Measurements from ENCODE around the gene PIAS1. TPM values are rescaled to one million over a fixed set of nuclear protein-coding genes. Genes with fewer than 3 reads are reported as not detected.

PIAS1 gene
- total RNA-seq, 1 donor from 2014 or later = 6.8 TPM

DNA sequence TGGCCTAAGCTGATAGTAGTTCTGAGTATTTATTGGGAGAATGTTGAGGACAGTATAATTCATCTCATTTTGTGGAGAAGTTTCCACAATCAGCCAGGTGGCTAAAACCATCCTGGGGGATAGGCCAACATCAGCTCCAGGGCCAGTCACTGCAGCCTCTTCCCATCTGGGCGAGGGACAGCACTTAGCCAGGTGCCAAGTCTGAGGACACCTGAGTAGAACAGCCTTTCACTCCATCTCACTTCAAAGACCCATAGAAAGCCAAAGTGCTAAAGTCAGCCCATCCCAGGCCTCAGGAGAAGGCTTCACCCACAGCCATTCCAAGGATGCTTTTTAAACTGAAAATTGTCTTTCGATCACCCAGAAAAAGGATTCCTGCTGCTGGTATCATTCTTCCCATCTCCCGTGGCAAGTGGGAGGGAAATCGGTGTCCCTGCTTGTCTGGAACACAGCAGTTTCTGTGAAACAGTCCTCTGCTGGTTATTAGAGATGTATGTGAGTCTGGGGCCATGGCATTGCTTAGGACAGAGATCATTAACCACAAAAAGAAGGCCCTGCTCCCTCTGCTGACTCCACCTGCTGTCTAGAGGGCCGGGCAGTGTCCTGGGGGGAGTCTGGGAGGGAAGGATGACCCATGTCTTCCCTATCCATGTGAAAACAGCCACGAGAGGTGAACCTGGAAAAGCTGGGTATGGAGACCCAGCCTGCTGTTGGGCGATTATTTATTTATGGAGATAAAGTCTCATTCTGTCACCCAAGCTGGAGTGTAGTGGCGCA lies 141.4 kb downstream of the PIAS1 start:
- FAIRE-seq (no peak), DNase-seq (ENCODE audit: low read depth) (no peak)
- Histone ChIP-seq H3K4me3 (ENCODE audit: low read depth, low read length) (no peak overlapping the region), H3K27me3 (ENCODE audit: control insufficient read depth, insufficient read depth, low read length) (no peaks in the 10 kb centered on the region), H3K36me3 (ENCODE audit: control insufficient read depth, insufficient read depth, low read length) (peaks cover 4% of the 10 kb centered on the region)
- TF ChIP-seq, protein P1, sequence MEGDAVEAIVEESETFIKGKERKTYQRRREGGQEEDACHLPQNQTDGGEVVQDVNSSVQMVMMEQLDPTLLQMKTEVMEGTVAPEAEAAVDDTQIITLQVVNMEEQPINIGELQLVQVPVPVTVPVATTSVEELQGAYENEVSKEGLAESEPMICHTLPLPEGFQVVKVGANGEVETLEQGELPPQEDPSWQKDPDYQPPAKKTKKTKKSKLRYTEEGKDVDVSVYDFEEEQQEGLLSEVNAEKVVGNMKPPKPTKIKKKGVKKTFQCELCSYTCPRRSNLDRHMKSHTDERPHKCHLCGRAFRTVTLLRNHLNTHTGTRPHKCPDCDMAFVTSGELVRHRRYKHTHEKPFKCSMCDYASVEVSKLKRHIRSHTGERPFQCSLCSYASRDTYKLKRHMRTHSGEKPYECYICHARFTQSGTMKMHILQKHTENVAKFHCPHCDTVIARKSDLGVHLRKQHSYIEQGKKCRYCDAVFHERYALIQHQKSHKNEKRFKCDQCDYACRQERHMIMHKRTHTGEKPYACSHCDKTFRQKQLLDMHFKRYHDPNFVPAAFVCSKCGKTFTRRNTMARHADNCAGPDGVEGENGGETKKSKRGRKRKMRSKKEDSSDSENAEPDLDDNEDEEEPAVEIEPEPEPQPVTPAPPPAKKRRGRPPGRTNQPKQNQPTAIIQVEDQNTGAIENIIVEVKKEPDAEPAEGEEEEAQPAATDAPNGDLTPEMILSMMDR (IDR thresholded peaks at IDR 0.05; ENCODE audit: insufficient read depth, low read length, severe bottlenecking) = no peak

- no peak overlapping the region for H3K4me3 ChIP-seq (ENCODE audit: low read depth, low read length)
- no peak for DNase-seq (ENCODE audit: low read depth)
- FAIRE-seq = no peak
- TF ChIP-seq, protein P1 (IDR thresholded peaks at IDR 0.05; ENCODE audit: insufficient read depth, low read length, severe bottlenecking) = no peak
- H3K36me3 ChIP-seq (ENCODE audit: control insufficient read depth, insufficient read depth, low read length) = peaks cover 4% of the 10 kb centered on the region
- no peaks in the 10 kb centered on the region for H3K27me3 ChIP-seq (ENCODE audit: control insufficient read depth, insufficient read depth, low read length)
Observed at GRCh38 chr15:68196445-68197169, 142.5 kb downstream of the PIAS1 start.

GRCh38 chr15:68197170-68197492 lies 143.0 kb downstream of the PIAS1 start:
- TF ChIP-seq, protein P1 (IDR thresholded peaks at IDR 0.05; ENCODE audit: insufficient read depth, low read length, severe bottlenecking) = no peak
- peak; percentile 60 for FAIRE-seq
- Histone ChIP-seq H3K36me3 (ENCODE audit: control insufficient read depth, insufficient read depth, low read length) (peaks cover 4% of the 10 kb centered on the region), H3K27me3 (ENCODE audit: control insufficient read depth, insufficient read depth, low read length) (no peaks in the 10 kb centered on the region), H3K4me3 (ENCODE audit: low read depth, low read length) (no peak overlapping the region)
- no peak for DNase-seq (ENCODE audit: low read depth)

DNA sequence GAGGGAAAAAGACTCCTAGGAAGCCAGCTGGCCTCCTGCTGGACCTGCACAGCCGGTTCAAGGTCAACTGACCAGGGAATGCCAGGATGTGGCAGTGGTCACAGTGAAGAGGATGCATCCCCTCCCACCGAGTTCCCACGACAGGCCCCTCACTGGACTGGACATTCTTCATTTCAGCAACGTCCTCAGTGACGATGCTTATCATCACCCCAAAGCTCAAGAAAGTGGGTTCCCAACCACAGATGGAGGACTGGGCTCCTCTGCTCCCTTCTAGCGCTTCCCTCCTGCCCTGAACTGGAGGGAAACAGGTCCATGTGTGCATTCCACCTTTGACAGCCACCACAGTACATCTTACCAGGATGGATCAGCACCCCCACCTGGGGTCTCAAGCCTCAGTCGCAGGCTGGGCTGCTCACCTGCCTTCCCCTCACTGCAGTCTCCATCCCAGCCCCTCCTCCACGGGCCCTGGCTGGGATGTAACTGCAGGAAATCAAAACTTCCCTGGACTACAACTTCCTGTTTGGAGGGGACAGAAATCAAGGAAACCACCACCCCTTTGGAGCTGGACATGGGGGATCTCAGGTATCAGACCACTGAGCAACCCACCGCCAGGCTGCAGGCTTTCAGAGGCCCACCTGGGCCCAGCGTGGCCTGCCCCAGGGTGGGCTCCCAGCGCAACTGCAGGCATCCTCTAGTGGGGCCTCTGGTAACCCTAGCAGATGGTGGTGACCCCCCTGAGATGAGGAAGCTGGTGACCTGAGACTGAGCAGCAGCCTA lies 143.7 kb downstream of the PIAS1 start:
- DNase-seq (ENCODE audit: low read depth) = no peak
- Histone ChIP-seq H3K4me3 (ENCODE audit: low read depth, low read length) (no peak overlapping the region), H3K36me3 (ENCODE audit: control insufficient read depth, insufficient read depth, low read length) (peaks cover 4% of the 10 kb centered on the region), H3K27me3 (ENCODE audit: control insufficient read depth, insufficient read depth, low read length) (no peaks in the 10 kb centered on the region)
- TF ChIP-seq, protein P1 (IDR thresholded peaks at IDR 0.05; ENCODE audit: insufficient read depth, low read length, severe bottlenecking) = no peak
- FAIRE-seq = no peak

DNA sequence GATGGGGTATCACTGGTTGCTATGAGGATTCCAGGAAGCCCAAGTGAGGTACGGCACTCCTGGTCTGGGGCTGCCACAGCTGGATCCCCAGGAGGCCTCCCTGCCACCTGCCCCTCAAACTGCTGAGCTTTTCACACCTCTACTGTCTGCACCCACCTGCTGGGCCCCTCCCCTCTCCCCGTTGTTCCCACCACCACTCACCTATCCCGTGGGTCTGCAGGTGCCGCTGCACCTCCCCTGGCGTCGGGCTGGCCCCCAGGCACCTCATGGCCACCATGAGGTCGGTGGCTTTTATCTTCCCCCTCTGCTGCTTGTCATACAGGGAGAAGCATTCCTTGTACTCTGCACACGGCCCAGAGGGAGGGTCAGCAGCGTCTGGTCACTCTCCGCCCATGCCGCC lies 145.2 kb downstream of the PIAS1 start:
- TF ChIP-seq, protein P1 (IDR thresholded peaks at IDR 0.05; ENCODE audit: insufficient read depth, low read length, severe bottlenecking) = no peak
- H3K4me3 ChIP-seq (ENCODE audit: low read depth, low read length) = no peak overlapping the region
- DNase-seq (ENCODE audit: low read depth) (no peak), FAIRE-seq (no peak)
- H3K36me3 ChIP-seq (ENCODE audit: control insufficient read depth, insufficient read depth, low read length) = peaks cover 4% of the 10 kb centered on the region
- no peaks in the 10 kb centered on the region for H3K27me3 ChIP-seq (ENCODE audit: control insufficient read depth, insufficient read depth, low read length)

All from bronchial epithelial cell (primary cell).